NCI-H2029 (cell line): Measurements from ENCODE around the gene ITGA8.
"Not testable (repeated sequence)": the region's sequence is repeated elsewhere in the genome, so short reads cannot be mapped to it uniquely, and the experiment has no call there.

Experiments
- DNase-seq: peaks from one replicate; lab custom pipeline; 2025; lab: John Stamatoyannopoulos, UW

The ITGA8 gene

GRCh38 chr10:15550950-15551349 lies 168.8 kb downstream of the ITGA8 start:
- no peak for DNase-seq

- no peak for DNase-seq
Observed at GRCh38 chr10:15548331-15548730, 171.4 kb downstream of the ITGA8 start.

- no peak for DNase-seq
Observed at GRCh38 chr10:15546606-15547005, 173.1 kb downstream of the ITGA8 start.

GRCh38 chr10:15545884-15546283 lies 173.8 kb downstream of the ITGA8 start:
- DNase-seq: no peak

GRCh38 chr10:15545266-15545665 lies 174.5 kb downstream of the ITGA8 start:
- no peak for DNase-seq

- DNase-seq: no peak
Observed at GRCh38 chr10:15543994-15544393, 175.7 kb downstream of the ITGA8 start.

- no peak for DNase-seq
Observed at GRCh38 chr10:15542817-15543216, 176.9 kb downstream of the ITGA8 start.

- no peak for DNase-seq
Observed at GRCh38 chr10:15541376-15541775, 178.3 kb downstream of the ITGA8 start.

GRCh38 chr10:15540727-15541126 lies 179.0 kb downstream of the ITGA8 start:
- no peak for DNase-seq

GRCh38 chr10:15539262-15539661 lies 180.5 kb downstream of the ITGA8 start:
- DNase-seq: no peak

GRCh38 chr10:15534928-15535538 lies 184.7 kb downstream of the ITGA8 start:
- DNase-seq: not testable (repeated sequence)

GRCh38 chr10:15531927-15532722 lies 187.6 kb downstream of the ITGA8 start:
- DNase-seq: no peak

- no peak for DNase-seq
Observed at GRCh38 chr10:15528859-15529239, 190.9 kb downstream of the ITGA8 start.

GRCh38 chr10:15526754-15527153 lies 193.0 kb downstream of the ITGA8 start:
- DNase-seq: no peak

GRCh38 chr10:15521328-15521903 lies 198.3 kb downstream of the ITGA8 start:
- no peak for DNase-seq

- DNase-seq: no peak
Observed at GRCh38 chr10:15518250-15518649, 201.5 kb downstream of the ITGA8 start.

GRCh38 chr10:15516256-15517085 lies 203.3 kb downstream of the ITGA8 start:
- no peak for DNase-seq

GRCh38 chr10:15515202-15515601 lies 204.5 kb downstream of the ITGA8 start:
- DNase-seq: no peak

- no peak for DNase-seq
Observed at GRCh38 chr10:15510963-15511362, 208.8 kb downstream of the ITGA8 start.

- no peak for DNase-seq
Observed at GRCh38 chr10:15505329-15505728, 214.4 kb downstream of the ITGA8 start.

- DNase-seq: no peak
Observed at GRCh38 chr10:15504101-15504840, 215.5 kb downstream of the ITGA8 start.
